GM12865 (cell line): ENCODE data around the gene SGTA.

ENCODE experiments used
- DNase-seq: peaks from one replicate; pipeline ENCODE4 v3.0.0; 2010; ENCODE audit warnings: low read depth
- H3K4me3 ChIP-seq: 2 replicates; pipeline ENCODE4 v1.5.1; 2011; ENCODE audit warnings: mild to moderate bottlenecking, low read depth, low read length, control low read depth
- CTCF ChIP-seq: IDR thresholded peaks from 2 replicates; pipeline ENCODE4 v1.5.1; 2011; ENCODE audit warnings: low read length, control low read depth, low read depth, inconsistent platforms; ENCODE audit not compliant: insufficient read depth; ENCODE audit errors: missing control alignments

Gene SGTA

GRCh38 chr19:2798733-2799132, 15.7 kb upstream of the SGTA start:
- H3K4me3 ChIP-seq = no peak overlapping the region
- DNase-seq = no peak
- TF ChIP-seq CTCF = no peak

GRCh38 chr19:2798158-2798685, 15.1 kb upstream of the SGTA start:
- no peak overlapping the region for H3K4me3 ChIP-seq
- no peak for TF ChIP-seq CTCF
- no peak for DNase-seq

GRCh38 chr19:2797280-2797679, 14.2 kb upstream of the SGTA start:
- no peak for TF ChIP-seq CTCF
- DNase-seq = no peak

GRCh38 chr19:2796659-2797266, 13.7 kb upstream of the SGTA start:
- DNase-seq = no peak

More at GRCh38 chr19:2797280-2797679, 14.2 kb upstream of the SGTA start:
- no peak overlapping the region for H3K4me3 ChIP-seq

GRCh38 chr19:2795827-2796658, 13.0 kb upstream of the SGTA start:
- no peak overlapping the region for H3K4me3 ChIP-seq
- TF ChIP-seq CTCF = no peak
- DNase-seq = no peak

More at GRCh38 chr19:2796659-2797266, 13.7 kb upstream of the SGTA start:
- no peak overlapping the region for H3K4me3 ChIP-seq
- TF ChIP-seq CTCF = no peak

GRCh38 chr19:2793577-2793976, 10.5 kb upstream of the SGTA start:
- no peak for DNase-seq
- no peak for TF ChIP-seq CTCF
- H3K4me3 ChIP-seq = no peak overlapping the region
